WTC11 (cell line): Measurements from ENCODE around the gene C16orf54. TPM values are rescaled to one million over a fixed set of nuclear protein-coding genes. Genes with fewer than 3 reads are reported as not detected.
"Not testable (repeated sequence)": the region's sequence is repeated elsewhere in the genome, so short reads cannot be mapped to it uniquely, and the experiment has no call there.

Experiments
- ATAC-seq: fragments of 200-7000 bp; cut with Tn5 transposase; 2 replicates; pipeline ENCODE4 v1.10.0; 2021; ENCODE audit warnings: mild to moderate bottlenecking, moderate library complexity
- CTCF ChIA-PET: fragments of 300-600 bp; sonication (Branson Sonifier 250); formaldehyde crosslinking; loops from one replicate; lab custom pipeline; 2021; ENCODE audit warnings: antibody characterized with exemption; lab: Charles Lee
- POLR2A ChIA-PET: fragments of 350-600 bp; sonication (Branson Sonifier 250); formaldehyde crosslinking; loops from one replicate; lab custom pipeline; 2021; ENCODE audit warnings: antibody characterized with exemption; lab: Charles Lee
- DNase-seq: peaks from one replicate; pipeline ENCODE4 v3.0.0; 2021; ENCODE audit warnings: low spot score
- H3K27ac Mint-ChIP-seq: 2 replicates; pipeline ENCODE4 v1.8.0; 2021; ENCODE audit warnings: mixed read lengths
- H3K27me3 Mint-ChIP-seq: 2 replicates; pipeline ENCODE4 v1.8.0; 2021; ENCODE audit warnings: low read depth, mild to moderate bottlenecking, moderate library complexity, mixed read lengths
- H3K36me3 Mint-ChIP-seq: 2 replicates; pipeline ENCODE4 v1.8.0; 2021; ENCODE audit warnings: mixed read lengths
- H3K4me1 Mint-ChIP-seq: 2 replicates; pipeline ENCODE4 v1.8.0; 2022; ENCODE audit warnings: mixed read lengths
- H3K4me3 Mint-ChIP-seq: 2 replicates; pipeline ENCODE4 v1.8.0; 2021; ENCODE audit warnings: mild to moderate bottlenecking, moderate library complexity, mixed read lengths
- H3K9me3 Mint-ChIP-seq: 2 replicates; pipeline ENCODE4 v1.8.0; 2021; ENCODE audit warnings: mixed read lengths
- ATF3 ChIP-seq: sonication (generic); formaldehyde crosslinking; conservative IDR thresholded peaks from 2 replicates; pipeline ENCODE4 v1.8.1; 2022; ENCODE audit warnings: mild to moderate bottlenecking, missing genetic modification reagents
- EMX1 ChIP-seq: fragments of 250-450 bp; sonication (Bioruptor Pico); IDR thresholded peaks from 2 replicates; pipeline ENCODE4 v1.8.0; 2021; ENCODE audit warnings: mild to moderate bottlenecking
- ERG ChIP-seq: fragments of 250-450 bp; sonication (Bioruptor Pico); IDR thresholded peaks from 2 replicates; pipeline ENCODE4 v1.8.0; 2021; ENCODE audit warnings: mild to moderate bottlenecking
- ESRRA ChIP-seq: sonication (generic); formaldehyde crosslinking; IDR thresholded peaks from 2 replicates; pipeline ENCODE4 v1.8.1; 2022; ENCODE audit warnings: mild to moderate bottlenecking, missing genetic modification reagents, borderline replicate concordance
- ETV6 ChIP-seq: sonication (generic); formaldehyde crosslinking; IDR thresholded peaks from 2 replicates; pipeline ENCODE4 v1.8.1; 2022; ENCODE audit warnings: mild to moderate bottlenecking, missing genetic modification reagents
- FOXK1 ChIP-seq: sonication (generic); formaldehyde crosslinking; IDR thresholded peaks from 2 replicates; pipeline ENCODE4 v1.8.0; 2022; ENCODE audit warnings: mild to moderate bottlenecking, moderate library complexity, missing genetic modification reagents
- FOXP1 ChIP-seq: sonication (generic); formaldehyde crosslinking; IDR thresholded peaks from 2 replicates; pipeline ENCODE4 v1.8.0; 2022; ENCODE audit warnings: missing genetic modification reagents, mild to moderate bottlenecking, moderate library complexity, borderline replicate concordance
- IRF1 ChIP-seq: sonication (generic); formaldehyde crosslinking; IDR thresholded peaks from 2 replicates; pipeline ENCODE4 v1.8.0; 2023; ENCODE audit warnings: missing genetic modification reagents
- IRF2 ChIP-seq: sonication (generic); formaldehyde crosslinking; IDR thresholded peaks from 2 replicates; pipeline ENCODE4 v1.8.0; 2022; ENCODE audit warnings: low read depth, missing genetic modification reagents, borderline replicate concordance
- NFATC4 ChIP-seq: fragments of 250-450 bp; sonication (Bioruptor Pico); IDR thresholded peaks from 2 replicates; pipeline ENCODE4 v1.9.0; 2021; ENCODE audit warnings: mild to moderate bottlenecking
- NFYB ChIP-seq: sonication (generic); formaldehyde crosslinking; conservative IDR thresholded peaks from 2 replicates; pipeline ENCODE4 v1.8.0; 2022; ENCODE audit warnings: low read depth, missing genetic modification reagents
- NR1H2 ChIP-seq: sonication (generic); formaldehyde crosslinking; IDR thresholded peaks from 2 replicates; pipeline ENCODE4 v1.9.0; 2021; ENCODE audit warnings: mild to moderate bottlenecking, moderate library complexity, missing genetic modification reagents
- SMAD4 ChIP-seq: sonication (generic); formaldehyde crosslinking; IDR thresholded peaks from 2 replicates; pipeline ENCODE4 v1.8.0; 2022; ENCODE audit warnings: mild to moderate bottlenecking, missing genetic modification reagents
- STAT6 ChIP-seq: sonication (generic); formaldehyde crosslinking; conservative IDR thresholded peaks from 2 replicates; pipeline ENCODE4 v1.8.1; 2023; ENCODE audit warnings: mild to moderate bottlenecking, low read depth, missing genetic modification reagents, moderate library complexity
- TCF7 ChIP-seq: sonication (generic); formaldehyde crosslinking; IDR thresholded peaks from 2 replicates; pipeline ENCODE4 v1.8.0; 2022; ENCODE audit warnings: mild to moderate bottlenecking, low read depth, missing genetic modification reagents, moderate library complexity
- TEAD1 ChIP-seq: sonication (generic); formaldehyde crosslinking; IDR thresholded peaks from 2 replicates; pipeline ENCODE4 v1.8.0; 2022; ENCODE audit warnings: mild to moderate bottlenecking, missing genetic modification reagents
- TP53 ChIP-seq: sonication (generic); formaldehyde crosslinking; IDR thresholded peaks from 2 replicates; pipeline ENCODE4 v1.8.1; 2023; ENCODE audit warnings: mild to moderate bottlenecking, missing genetic modification reagents
- ZBTB43 ChIP-seq: sonication (generic); formaldehyde crosslinking; IDR thresholded peaks from 2 replicates; pipeline ENCODE4 v1.8.1; 2023; ENCODE audit warnings: mild to moderate bottlenecking, missing genetic modification reagents
- ZNF138 ChIP-seq: sonication (generic); formaldehyde crosslinking; conservative IDR thresholded peaks from 2 replicates; pipeline ENCODE4 v1.8.1; 2022; ENCODE audit warnings: mild to moderate bottlenecking, moderate library complexity, missing genetic modification reagents
- ZNF416 ChIP-seq: fragments of 250-450 bp; sonication (Bioruptor Pico); IDR thresholded peaks from 2 replicates; pipeline ENCODE4 v1.9.0; 2021; ENCODE audit warnings: mild to moderate bottlenecking, inconsistent platforms
- ZNF532 ChIP-seq: fragments of 250-450 bp; sonication (Bioruptor Pico); IDR thresholded peaks from 2 replicates; pipeline ENCODE4 v1.9.0; 2021; ENCODE audit warnings: mild to moderate bottlenecking, borderline replicate concordance
- total RNA-seq: library from RNA; stranded (reverse); gene quantifications from 3 replicates; pipeline ENCODE4 v1.2.3, GENCODE V29; 2021

Gene C16orf54
- total RNA-seq, 1 experiment from 2014 or later: 0.09 TPM

GRCh38 chr16:29748760-29749149 lies 3.0 kb upstream of the C16orf54 start:
- 0 out of 2 replicates have a peak, but pooled peaks have one; percentile 56 for TF ChIP-seq EMX1 (CRISPR knock-in tag)
- TF ChIP-seq ERG: peak; percentile 40; the same call in 1 of the 2 replicates
- TF ChIP-seq NFYB (CRISPR knock-in tag): 0 out of 2 replicates have a peak, but pooled peaks have one; percentile 39
- Mint-ChIP-seq H3K36me3 (peaks cover 24% of the 10 kb centered on the region), H3K9me3 (peaks cover 15% of the 10 kb centered on the region), H3K27me3 (peaks cover 17% of the 10 kb centered on the region), H3K4me1 (peaks cover 10% of the 10 kb centered on the region)
- ChIA-PET POLR2A (interaction anchor here (0.6 kb wide), 1 partner anchor 60 kb away, joined by 5 read pairs; no protein-coding TSS in a partner anchor), CTCF (interaction anchor here (0.9 to 2.5 kb wide), 3 partner anchors 36 to 57 kb away, joined by 3 to 11 read pairs (median 4); no protein-coding TSS in a partner anchor)
- not testable (repeated sequence) for H3K27ac Mint-ChIP-seq, ATAC-seq, H3K4me3 Mint-ChIP-seq, DNase-seq

GRCh38 chr16:29747947-29748759 lies 2.4 kb upstream of the C16orf54 start:
- peaks cover 24% of the 10 kb centered on the region for H3K36me3 Mint-ChIP-seq
- H3K4me3 Mint-ChIP-seq: no peak overlapping the region
- peaks cover 11% of the 10 kb centered on the region for H3K27me3 Mint-ChIP-seq
- ChIA-PET CTCF (interaction anchor here (0.9 to 2.5 kb wide), 3 partner anchors 37 to 57 kb away, joined by 3 to 11 read pairs (median 4); no protein-coding TSS in a partner anchor), POLR2A (no interaction called here)
- no peak for DNase-seq
- ATAC-seq: no peak
- H3K27ac Mint-ChIP-seq: no peak overlapping the region
- H3K4me1 Mint-ChIP-seq: peaks cover 16% of the 10 kb centered on the region
- peaks cover 15% of the 10 kb centered on the region for H3K9me3 Mint-ChIP-seq
- TF ChIP-seq ZNF138 (CRISPR knock-in tag) (no peak; the same call in 1 of the 2 replicates), ZNF532 (CRISPR knock-in tag) (no peak), IRF2 (CRISPR knock-in tag) (no peak), TCF7 (CRISPR knock-in tag) (peak; percentile 46; the same call in 1 of the 2 replicates), IRF1 (CRISPR knock-in tag) (no peak), STAT6 (CRISPR knock-in tag) (no peak), ATF3 (CRISPR knock-in tag) (no peak), TEAD1 (0 out of 2 replicates have a peak, but pooled peaks have one; percentile 37), FOXK1 (CRISPR knock-in tag) (peak; percentile 10; the same call in 1 of the 2 replicates), EMX1 (CRISPR knock-in tag) (0 out of 2 replicates have a peak, but pooled peaks have one; percentile 26), ZBTB43 (CRISPR knock-in tag) (no peak), FOXP1 (peak; percentile 44; the same call in 1 of the 2 replicates), ESRRA (CRISPR knock-in tag) (no peak), SMAD4 (CRISPR knock-in tag) (0 out of 2 replicates have a peak, but pooled peaks have one; percentile 34), NFATC4 (CRISPR knock-in tag) (0 out of 2 replicates have a peak, but pooled peaks have one; percentile 45), NR1H2 (CRISPR knock-in tag) (no peak), ETV6 (CRISPR knock-in tag) (peak; percentile 40; the same call in 1 of the 2 replicates), ZNF416 (CRISPR knock-in tag) (no peak), TP53 (CRISPR knock-in tag) (0 out of 2 replicates have a peak, but pooled peaks have one; percentile 42)
